Hepatocyte (in vitro differentiated cells): ENCODE measurements around the gene MGMT. TPM values are rescaled to one million over a fixed set of nuclear protein-coding genes. Genes with fewer than 3 reads are reported as not detected.

Experiments used
- DNase-seq: peaks from one replicate; pipeline ENCODE4 v3.0.0-alpha.2; 2016; ENCODE audit warnings: low spot score
- H2AFZ ChIP-seq: fragments of 200-600 bp; sonication (generic); 2 replicates; pipeline ENCODE4 v1.6.0; 2016; ENCODE audit warnings: antibody characterized with exemption, mild to moderate bottlenecking
- H3K27ac ChIP-seq: fragments of 200-600 bp; sonication (generic); 2 replicates; pipeline ENCODE4 v1.5.1; 2016; ENCODE audit warnings: mild to moderate bottlenecking
- H3K27me3 ChIP-seq: fragments of 200-600 bp; sonication (generic); 2 replicates; pipeline ENCODE4 v1.6.1; 2016
- H3K36me3 ChIP-seq: fragments of 200-600 bp; sonication (generic); replicated peaks from 2 replicates; pipeline ENCODE4 v1.5.1; 2016; ENCODE audit warnings: low read depth; ENCODE audit not compliant: insufficient read depth
- H3K4me1 ChIP-seq: fragments of 200-600 bp; sonication (generic); 2 replicates; pipeline ENCODE4 v1.5.1; 2016; ENCODE audit warnings: mild to moderate bottlenecking, moderate library complexity; ENCODE audit not compliant: insufficient read depth
- H3K4me2 ChIP-seq: fragments of 200-600 bp; sonication (generic); 2 replicates; pipeline ENCODE4 v1.6.0; 2016
- H3K4me3 ChIP-seq: fragments of 200-600 bp; sonication (generic); 2 replicates; pipeline ENCODE4 v1.5.1; 2016; ENCODE audit warnings: mild to moderate bottlenecking
- H3K79me2 ChIP-seq: fragments of 200-600 bp; sonication (generic); 2 replicates; pipeline ENCODE4 v1.6.0; 2017; ENCODE audit warnings: mild to moderate bottlenecking
- H3K9me2 ChIP-seq: fragments of 200-600 bp; sonication (generic); replicated peaks from 2 replicates; pipeline ENCODE4 v1.6.0; 2017; ENCODE audit warnings: mild to moderate bottlenecking; ENCODE audit not compliant: insufficient read depth
- H3K9me3 ChIP-seq: fragments of 200-600 bp; sonication (generic); 2 replicates; pipeline ENCODE4 v1.5.1; 2016; ENCODE audit warnings: low read depth, mild to moderate bottlenecking
- H4K20me1 ChIP-seq: fragments of 200-600 bp; sonication (generic); 2 replicates; pipeline ENCODE4 v1.6.0; 2016; ENCODE audit warnings: mild to moderate bottlenecking; ENCODE audit not compliant: insufficient read depth, poor library complexity, severe bottlenecking
- CTCF ChIP-seq: fragments of 200-600 bp; sonication (generic); IDR thresholded peaks from 2 replicates; pipeline ENCODE4 v1.5.1; 2016; ENCODE audit warnings: antibody characterized with exemption, mild to moderate bottlenecking; ENCODE audit not compliant: poor library complexity
- EZH2 ChIP-seq: fragments of 200-600 bp; sonication (generic); IDR thresholded peaks from 2 replicates; pipeline ENCODE4 v1.6.1; 2016; ENCODE audit warnings: antibody characterized with exemption, mild to moderate bottlenecking, borderline replicate concordance
- EZH2phosphoT487 ChIP-seq: fragments of 200-600 bp; sonication (generic); IDR thresholded peaks from one replicate; pipeline ENCODE4 v1.6.1; 2018; ENCODE audit warnings: antibody characterized with exemption, mild to moderate bottlenecking, low read depth, moderate library complexity; ENCODE audit not compliant: unreplicated experiment, severe bottlenecking
- WGBS: methylation state at CpG from one replicate; pipeline ENCODE4 v1.1.6; 2016; ENCODE audit warnings: low lambda C conversion rate; ENCODE audit errors: missing lambda C conversion rate; 5-methylcytosine and 5-hydroxymethylcytosine counted together
- polyA plus RNA-seq: library from polyadenylated mRNA; unstranded; fragments of >200 nt; fragmentation: Nextera tagmentation; extraction: Ambion mirVana; gene quantifications from 2 replicates; pipeline ENCODE4 v1.2.1, GENCODE V29; 2016
- total RNA-seq: library from RNA; depleted of rRNA; stranded (reverse); fragments of >200 nt; gene quantifications from 2 replicates; pipeline ENCODE4 v1.2.3, GENCODE V29; 2014

MGMT gene
- total and polyA plus RNA-seq, 2 experiments from 2014 or later, result 41.5 to 41.9 TPM

GRCh38 chr10:129494176-129494575, 27.1 kb downstream of the MGMT start:
- no peaks in the 10 kb centered on the region for H3K4me1 ChIP-seq
- no peak overlapping the region for H2AFZ ChIP-seq
- TF ChIP-seq CTCF (no peak), EZH2 (no peak), EZH2phosphoT487 (no peak)
- H3K27me3 ChIP-seq, result no peaks in the 10 kb centered on the region
- no peaks in the 10 kb centered on the region for H3K36me3 ChIP-seq
- H3K4me2 ChIP-seq, result no peak overlapping the region
- no peaks in the 10 kb centered on the region for H4K20me1 ChIP-seq
- H3K9me3 ChIP-seq, result peaks cover 13% of the 10 kb centered on the region
- WGBS, result 78% methylated on average over 3 of the region's 3 CpGs
- no peak overlapping the region for H3K27ac ChIP-seq
- no peak for DNase-seq
- no peak overlapping the region for H3K4me3 ChIP-seq
- no peaks in the 10 kb centered on the region for H3K9me2 ChIP-seq
- H3K79me2 ChIP-seq, result peaks cover 49% of the 10 kb centered on the region

- no peak for DNase-seq
- Histone ChIP-seq H2AFZ (no peak overlapping the region), H3K36me3 (no peaks in the 10 kb centered on the region), H3K79me2 (peaks cover 52% of the 10 kb centered on the region), H3K4me3 (no peak overlapping the region), H3K9me2 (no peaks in the 10 kb centered on the region), H3K27me3 (no peaks in the 10 kb centered on the region), H3K4me2 (no peak overlapping the region), H3K9me3 (peaks cover 13% of the 10 kb centered on the region), H4K20me1 (no peaks in the 10 kb centered on the region), H3K27ac (no peak overlapping the region), H3K4me1 (no peaks in the 10 kb centered on the region)
- TF ChIP-seq EZH2phosphoT487, result no peak
- TF ChIP-seq EZH2, result no peak
- TF ChIP-seq CTCF, result no peak
- WGBS, result 57% methylated on average over 5 of the region's 5 CpGs
Measured at GRCh38 chr10:129494740-129495139, 27.7 kb downstream of the MGMT start.

- no peaks in the 10 kb centered on the region for H4K20me1 ChIP-seq
- H3K9me3 ChIP-seq, result peaks cover 13% of the 10 kb centered on the region
- no peak overlapping the region for H3K4me3 ChIP-seq
- no peak overlapping the region for H3K4me2 ChIP-seq
- no peak overlapping the region for H3K27ac ChIP-seq
- no peak for DNase-seq
- peaks cover 50% of the 10 kb centered on the region for H3K79me2 ChIP-seq
- TF ChIP-seq EZH2phosphoT487 (no peak), EZH2 (no peak), CTCF (no peak)
- 77% methylated on average over 6 of the region's 6 CpGs for WGBS
- H3K9me2 ChIP-seq, result no peaks in the 10 kb centered on the region
- no peaks in the 10 kb centered on the region for H3K36me3 ChIP-seq
- no peaks in the 10 kb centered on the region for H3K4me1 ChIP-seq
- no peaks in the 10 kb centered on the region for H3K27me3 ChIP-seq
- H2AFZ ChIP-seq, result no peak overlapping the region
Measured at GRCh38 chr10:129495256-129495655, 28.2 kb downstream of the MGMT start.

GRCh38 chr10:129495698-129496097, 28.7 kb downstream of the MGMT start:
- no peak overlapping the region for H2AFZ ChIP-seq
- 59% methylated on average over 8 of the region's 8 CpGs for WGBS
- DNase-seq, result no peak
- H3K79me2 ChIP-seq, result peaks cover 50% of the 10 kb centered on the region
- H3K9me2 ChIP-seq, result no peaks in the 10 kb centered on the region
- no peaks in the 10 kb centered on the region for H4K20me1 ChIP-seq
- H3K4me2 ChIP-seq, result no peak overlapping the region
- no peaks in the 10 kb centered on the region for H3K36me3 ChIP-seq
- no peak overlapping the region for H3K4me3 ChIP-seq
- peaks cover 13% of the 10 kb centered on the region for H3K9me3 ChIP-seq
- no peak overlapping the region for H3K27ac ChIP-seq
- H3K4me1 ChIP-seq, result peaks cover 3% of the 10 kb centered on the region
- no peaks in the 10 kb centered on the region for H3K27me3 ChIP-seq
- no peak for TF ChIP-seq EZH2phosphoT487
